T-helper 17 cell (primary cell): ENCODE data around the gene SCT. TPM values are rescaled to one million over a fixed set of nuclear protein-coding genes. Genes with fewer than 3 reads are reported as not detected.

ENCODE experiments used
- ATAC-seq: fragments of 150-1000 bp; cut with Tn5 transposase; 2 replicates; pipeline ENCODE4 v1.10.0; 2021; ENCODE audit warnings: mild to moderate bottlenecking, moderate library complexity
- DNase-seq, 3 donors: peaks; one replicate each; pipeline versions ENCODE4 v3.0.0 to v3.0.0-alpha.2; 2020 to 2021
- H3K9me3 ChIP-seq: one replicate; pipeline ENCODE4 v1.7.0; 2013; ENCODE audit warnings: low read length, mild to moderate bottlenecking; ENCODE audit not compliant: control insufficient read depth, poor library complexity, severe bottlenecking
- H3K27ac Mint-ChIP-seq: one replicate; pipeline ENCODE4 v1.8.0; 2022; ENCODE audit warnings: mild to moderate bottlenecking, moderate library complexity, mixed read lengths
- H3K27me3 Mint-ChIP-seq: one replicate; pipeline ENCODE4 v1.8.0; 2022; ENCODE audit warnings: mixed read lengths
- H3K36me3 Mint-ChIP-seq: one replicate; pipeline ENCODE4 v1.8.0; 2022; ENCODE audit warnings: low read depth, mixed read lengths
- H3K4me1 Mint-ChIP-seq: one replicate; pipeline ENCODE4 v1.8.0; 2022; ENCODE audit warnings: mild to moderate bottlenecking, mixed read lengths
- H3K4me3 Mint-ChIP-seq: one replicate; pipeline ENCODE4 v1.8.0; 2022; ENCODE audit warnings: mild to moderate bottlenecking, moderate library complexity, mixed read lengths
- total RNA-seq, 4 donors: library from RNA in 2 of 4; stranded (reverse) in 2 of 4; gene quantifications; one replicate each; pipeline ENCODE4 v1.2.3 and lab custom pipeline; 2022 to 2026

The SCT gene
- total RNA-seq, 2 donors from 2014 or later, result not detected

- H3K27ac Mint-ChIP-seq, result peak overlapping the region; percentile 75
- H3K9me3 ChIP-seq, result no peaks in the 10 kb centered on the region
- ATAC-seq (no peak), DNase-seq (no peak)
- H3K4me3 Mint-ChIP-seq, result peak overlapping the region; percentile 84
- H3K27me3 Mint-ChIP-seq, result no peaks in the 10 kb centered on the region
- peaks cover 44% of the 10 kb centered on the region for H3K4me1 Mint-ChIP-seq
- H3K36me3 Mint-ChIP-seq, result no peaks in the 10 kb centered on the region
Observed at GRCh38 chr11:576811-577610, 50.0 kb downstream of the SCT start.

Other genes with a start within 250 kb of the SCT start
- gene PKP3, start 233.0 kb downstream of the SCT start, total RNA-seq, result not detected
- gene SIGIRR, start 212.2 kb downstream of the SCT start, total RNA-seq, result 100 to 1,000 TPM; 353 to 409 TPM
- 100 to 1,000 TPM; 131 to 165 TPM for gene ANO9, start 185.2 kb downstream of the SCT start, total RNA-seq
- 10 to 100 TPM; 21.8 to 24.5 TPM for gene PTDSS2, start 176.9 kb downstream of the SCT start, total RNA-seq
- gene RNH1, start 119.9 kb downstream of the SCT start, total RNA-seq, result 100 to 1,000 TPM; 108 to 127 TPM
- gene HRAS, start 91.6 kb downstream of the SCT start, total RNA-seq, result 10 to 100 TPM; 31.4 TPM
- gene LRRC56, start 89.7 kb downstream of the SCT start, total RNA-seq, result 1 to 10 TPM; 5.7 to 5.8 TPM
- 1 to 10 TPM; 3.8 to 6.0 TPM for gene LMNTD2, start 66.4 kb downstream of the SCT start, total RNA-seq
- 10 to 100 TPM; 24.6 to 29.4 TPM for gene RASSF7, start 66.2 kb downstream of the SCT start, total RNA-seq
- 10 to 100 TPM; 36.7 to 44.8 TPM for gene PHRF1, start 50.7 kb downstream of the SCT start, total RNA-seq
- 10 to 100 TPM; 40.3 to 44.0 TPM for gene IRF7, start 11.2 kb downstream of the SCT start, total RNA-seq
- not detected for gene CDHR5, start 2.2 kb downstream of the SCT start, total RNA-seq
- under 1 TPM; 0.40 to 0.89 TPM for gene DRD4, start 10.1 kb upstream of the SCT start, total RNA-seq
- gene DEAF1, start 68.0 kb upstream of the SCT start, total RNA-seq, result 10 to 100 TPM; 55.3 to 77.1 TPM
- gene TMEM80, start 68.6 kb upstream of the SCT start, total RNA-seq, result 10 to 100 TPM; 20.8 to 21.3 TPM
- gene EPS8L2, start 79.0 kb upstream of the SCT start, total RNA-seq, result 10 to 100 TPM in 1 of 2 donors, 1 to 10 TPM in 1; 6.8 to 11.7 TPM
- gene TALDO1, start 120.3 kb upstream of the SCT start, total RNA-seq, result 100 to 1,000 TPM in 1 of 2 donors, 10 to 100 TPM in 1; 60.4 to 102 TPM
- gene GATD1, start 150.3 kb upstream of the SCT start, total RNA-seq, result 10 to 100 TPM; 36.7 to 44.3 TPM
- under 1 TPM in 1 of 2 donors, not detected in 1; 0.63 TPM for gene CEND1, start 162.9 kb upstream of the SCT start, total RNA-seq
- 10 to 100 TPM; 16.4 to 20.3 TPM for gene SLC25A22, start 171.1 kb upstream of the SCT start, total RNA-seq
- 10 to 100 TPM; 26.8 to 29.7 TPM for gene PIDD1, start 178.1 kb upstream of the SCT start, total RNA-seq
- 1,000 to 10,000 TPM; 4,178 to 4,199 TPM for gene RPLP2, start 182.8 kb upstream of the SCT start, total RNA-seq
- gene PNPLA2, start 191.7 kb upstream of the SCT start, total RNA-seq, result 100 to 1,000 TPM; 178 to 182 TPM
- 1 to 10 TPM in 1 of 2 donors, under 1 TPM in 1; 0.47 to 1.0 TPM for gene CRACR2B, start 200.7 kb upstream of the SCT start, total RNA-seq
- 10 to 100 TPM; 54.9 to 67.3 TPM for gene CD151, start 205.8 kb upstream of the SCT start, total RNA-seq
- gene POLR2L, start 215.3 kb upstream of the SCT start, total RNA-seq, result 10 to 100 TPM; 38.5 to 40.5 TPM
- gene TSPAN4, start 215.7 kb upstream of the SCT start, total RNA-seq, result 1 to 10 TPM; 2.1 to 3.0 TPM